ENCODE data around the gene ZNF740. TPM values are rescaled to one million over a fixed set of nuclear protein-coding genes. Genes with fewer than 3 reads are reported as not detected.
A peak's percentile ranks its signal among the peaks of the same experiment; 100 is the strongest.

Gene ZNF740
- total and polyA plus RNA-seq, 10 of the 15 experiments (the other 5 are each of a cell fraction or from before 2014, with no cell fraction given), result 1.4 to 33.6 (median 11.3) TPM

- 40% methylated on average over 5 of the region's 5 CpGs for WGBS (ENCODE audit: insufficient coverage, insufficient replicate concordance, low lambda C conversion rate, missing lambda C conversion rate)
- H3K4me3 ChIP-seq, result no peak overlapping the region
- TF ChIP-seq MTA2 (IDR thresholded peaks at IDR 0.05; ENCODE audit: low read depth) (peak; percentile 76), ATF7 (IDR thresholded peaks at IDR 0.05; ENCODE audit: low read depth) (0 out of 2 replicates have a peak, but pooled peaks have one; percentile 13), ASH2L (IDR thresholded peaks at IDR 0.05; ENCODE audit: borderline replicate concordance, low read depth) (no peak), NBN (IDR thresholded peaks at IDR 0.05) (peak; percentile 69), RELB (IDR thresholded peaks at IDR 0.05; ENCODE audit: low read depth) (peak; percentile 12; the same call in 1 of the 2 replicates), BCL11A (IDR thresholded peaks at IDR 0.05; ENCODE audit: low read depth, low read length) (0 out of 2 replicates have a peak, but pooled peaks have one; percentile 34), SPI1 (IDR thresholded peaks at IDR 0.05; ENCODE audit: borderline replicate concordance, insufficient read depth, low read depth, low read length) (no peak), TARDBP (IDR thresholded peaks at IDR 0.05; ENCODE audit: borderline replicate concordance) (no peak), JUND (IDR thresholded peaks at IDR 0.05; ENCODE audit: low read depth, low read length) (no peak), BHLHE40 (IDR thresholded peaks at IDR 0.05; ENCODE audit: borderline replicate concordance in 1 of 2, low read depth in 2 of 2, low read length in 1 of 2) (no peak)
- DNase-seq (ENCODE audit: low read depth, low spot score) (no peak), ATAC-seq (no peak), FAIRE-seq (no peak)
- ChIA-PET POLR2A (interaction anchor here (0.7 to 1.2 kb wide), 3 partner anchors 17 to 157 kb away, joined by 3 read pairs; no protein-coding TSS in a partner anchor), RAD21 (ENCODE audit: unreplicated experiment) (interaction anchor here (1.8 to 11.1 kb wide), 2 partner anchors 30 to 99 kb away, joined by 4 to 101 read pairs; partner anchors contain the start of gene AAAS), SMC1A (ENCODE audit: uncharacterized antibody, unreplicated experiment) (interaction anchor here (0.6 to 0.7 kb wide), 2 partner anchors 80 to 218 kb away, joined by 3 read pairs; no protein-coding TSS in a partner anchor), CTCF (interaction anchor here (1.1 kb wide), 1 partner anchor 45 kb away, joined by 3 read pairs; no protein-coding TSS in a partner anchor)
- peaks cover 4% of the 10 kb centered on the region; the same call in 1 of the 2 replicates for H3K79me2 ChIP-seq (ENCODE audit: control insufficient read depth, insufficient read depth, low read length)
- H3K36me3 ChIP-seq (ENCODE audit: control insufficient read depth in 2 of 2, insufficient read depth in 2 of 2, low read length in 1 of 2), result no peaks in the 10 kb centered on the region
- no peaks in the 10 kb centered on the region for H3K9me3 ChIP-seq (replicated peaks; ENCODE audit: control insufficient read depth, insufficient read depth, low read length)
- in situ Hi-C loops (cut with MboI), result no loop called here
- H3K27me3 ChIP-seq (replicated peaks in 1 of 2; ENCODE audit: control insufficient read depth in 2 of 2, insufficient read depth in 2 of 2, low read length in 1 of 2), result no peaks in the 10 kb centered on the region
- 0 out of 2 replicates have a peak overlapping the region, but pooled peaks have one; percentile 25 for H3K27ac ChIP-seq (ENCODE audit: control insufficient read depth, insufficient read depth)
- H3K9ac ChIP-seq (ENCODE audit: control insufficient read depth, insufficient read depth, low read length), result no peak overlapping the region; the same call in 1 of the 2 replicates
- H2AFZ ChIP-seq (ENCODE audit: control insufficient read depth, low read depth, low read length), result peak overlapping the region; percentile 44; the same call in 1 of the 2 replicates
- H4K20me1 ChIP-seq (ENCODE audit: control insufficient read depth, insufficient read depth), result no peaks in the 10 kb centered on the region
- H3K4me1 ChIP-seq (ENCODE audit: control insufficient read depth, insufficient read depth, low read length), result peaks cover 19% of the 10 kb centered on the region
- BruUV-seq (replicated peaks), result no TSS peak
- intact Hi-C loops (cut with micrococcal nuclease; ENCODE audit: unreplicated experiment), result loop anchor here (5.0 kb wide), 1 partner anchor 45 kb away; the partner anchor contains the start of gene ESPL1
- H3K4me2 ChIP-seq (ENCODE audit: control insufficient read depth, insufficient read depth), result peak overlapping the region; percentile 90
Measured at GRCh38 chr12:53222170-53222721, 41.7 kb downstream of the ZNF740 start.

Data from GM12878 (cell line).